IgD-negative memory B cell (primary cell): ENCODE data around the gene DLG3. TPM values are rescaled to one million over a fixed set of nuclear protein-coding genes. Genes with fewer than 3 reads are reported as not detected.
"Not testable (repeated sequence)": the region's sequence is repeated elsewhere in the genome, so short reads cannot be mapped to it uniquely, and the experiment has no call there.

Experiments
- H3K27ac Mint-ChIP-seq, 3 donors: one replicate each; pipeline ENCODE4 v1.8.0; 2020 to 2022; ENCODE audit warnings: mild to moderate bottlenecking in 3 of 3, mixed read lengths in 3 of 3, moderate library complexity in 1 of 3
- H3K27me3 Mint-ChIP-seq: one replicate; pipeline ENCODE4 v1.8.0; 2021; ENCODE audit warnings: mixed read lengths
- H3K36me3 Mint-ChIP-seq: one replicate; pipeline ENCODE4 v1.8.0; 2020; ENCODE audit warnings: mild to moderate bottlenecking, mixed read lengths
- H3K4me1 Mint-ChIP-seq, 3 donors: one replicate each; pipeline ENCODE4 v1.8.0; 2020 to 2022; ENCODE audit warnings: mixed read lengths in 3 of 3, mild to moderate bottlenecking in 1 of 3
- H3K4me3 Mint-ChIP-seq, 4 donors: one replicate each; pipeline ENCODE4 v1.8.0; 2020 to 2022; ENCODE audit warnings: mild to moderate bottlenecking in 4 of 4, mixed read lengths in 4 of 4, moderate library complexity in 3 of 4
- H3K9me3 Mint-ChIP-seq, 3 donors: one replicate each; pipeline ENCODE4 v1.8.0; 2020 to 2021; ENCODE audit warnings: mixed read lengths in 3 of 3, mild to moderate bottlenecking in 1 of 3
- polyA plus RNA-seq: library from polyadenylated mRNA; unstranded; fragments of 300-500 nt; fragmentation: Illumina TruSeq; gene quantifications from one replicate; pipeline ENCODE4 v1.2.3, GENCODE V29; 2021

DLG3 gene
- polyA plus RNA-seq = 1.2 TPM

DNA sequence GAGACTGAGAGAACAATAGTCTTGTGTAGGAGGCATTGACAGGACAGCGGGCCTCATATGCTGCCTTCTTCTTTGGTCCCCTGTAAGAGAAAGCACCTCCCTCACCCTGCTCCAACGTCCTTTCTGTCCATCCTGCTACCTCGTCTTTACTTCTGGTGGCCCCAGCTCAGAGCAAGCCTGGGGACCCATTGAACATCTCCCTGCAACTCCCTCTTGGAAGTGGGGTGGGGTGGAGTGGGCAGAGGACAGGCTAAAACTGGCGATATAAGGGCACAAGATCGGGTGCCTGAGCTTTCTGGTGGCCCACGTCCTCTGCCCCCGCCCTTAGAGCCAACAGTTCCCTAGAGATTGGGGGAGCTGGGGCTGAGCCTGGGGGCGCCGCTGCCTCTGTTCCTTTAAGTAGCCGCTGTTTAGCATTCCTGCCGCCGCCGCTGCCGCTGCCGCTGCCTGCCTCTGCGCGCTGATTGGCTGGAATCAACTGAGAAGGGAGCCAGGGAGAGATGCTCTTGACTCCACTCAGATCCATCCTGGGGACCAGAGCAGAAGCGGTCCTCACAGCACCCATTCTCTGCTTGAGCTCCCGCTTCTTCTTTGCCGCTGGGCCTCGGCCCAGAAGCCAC, at the start of gene DLG3:
Gene DLG3 (plus strand): TSS at position 510 of the 620 bp plus-strand sequence. CDS start 367 bp downstream, outside the sequence.
- Mint-ChIP-seq H3K36me3 (peaks cover 6% of the 10 kb centered on the region), H3K27ac (no peak within 1 kb of the TSS), H3K4me3 (peak within 1 kb of the TSS; percentile 12 to 87 (median 78)), H3K27me3 (peaks cover 19% of the 10 kb centered on the region), H3K9me3 (no peaks in the 10 kb centered on the region), H3K4me1 (no peaks in the 10 kb centered on the region)

DNA sequence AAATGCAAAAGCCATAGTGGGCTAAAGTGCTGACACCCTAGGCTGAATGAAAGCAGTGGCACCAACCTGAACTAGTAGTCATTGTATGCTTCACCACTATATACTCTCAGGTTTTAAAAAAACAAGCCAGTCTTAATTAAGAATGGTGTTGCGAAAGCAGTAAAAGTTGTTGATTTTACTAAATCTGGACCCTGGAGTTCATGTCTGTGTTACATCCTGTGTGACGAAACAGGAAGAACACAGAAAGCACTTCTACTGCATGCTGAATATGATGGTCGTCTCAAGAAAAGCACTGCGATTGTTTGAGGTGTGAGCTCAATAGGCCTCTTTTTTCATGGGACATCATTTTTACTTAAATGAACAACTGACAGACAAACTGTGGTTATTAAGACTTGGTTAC, 45.7 kb upstream of the DLG3 start:
- Mint-ChIP-seq H3K27ac (peak overlapping the region in 1 of 3 donors; percentile 48), H3K9me3 (no peaks in the 10 kb centered on the region), H3K36me3 (no peaks in the 10 kb centered on the region), H3K27me3 (peaks cover 4% of the 10 kb centered on the region), H3K4me3 (no peak overlapping the region), H3K4me1 (peaks cover 0 to 2% (median 0%) of the 10 kb centered on the region in 3 donors)

DNA sequence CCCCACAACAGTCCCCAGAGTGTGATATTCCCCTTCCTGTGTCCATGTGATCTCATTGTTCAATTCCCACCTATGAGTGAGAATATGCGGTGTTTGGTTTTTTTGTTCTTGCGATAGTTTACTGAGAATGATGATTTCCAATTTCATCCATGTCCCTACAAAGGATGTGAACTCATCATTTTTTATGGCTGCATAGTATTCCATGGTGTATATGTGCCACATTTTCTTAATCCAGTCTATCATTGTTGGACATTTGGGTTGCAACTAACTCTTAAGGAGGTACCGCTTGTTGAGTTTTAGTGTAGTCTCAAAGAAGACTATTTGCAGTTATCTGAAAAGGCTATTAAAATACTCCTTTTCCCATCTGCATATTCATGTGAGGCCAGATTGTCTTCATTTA, 44.5 kb upstream of the DLG3 start:
- H3K27ac Mint-ChIP-seq = peak overlapping the region in 1 of 3 donors; percentile 7
- not testable (repeated sequence) for H3K36me3 Mint-ChIP-seq, H3K4me1 Mint-ChIP-seq, H3K9me3 Mint-ChIP-seq, H3K27me3 Mint-ChIP-seq, H3K4me3 Mint-ChIP-seq

DNA sequence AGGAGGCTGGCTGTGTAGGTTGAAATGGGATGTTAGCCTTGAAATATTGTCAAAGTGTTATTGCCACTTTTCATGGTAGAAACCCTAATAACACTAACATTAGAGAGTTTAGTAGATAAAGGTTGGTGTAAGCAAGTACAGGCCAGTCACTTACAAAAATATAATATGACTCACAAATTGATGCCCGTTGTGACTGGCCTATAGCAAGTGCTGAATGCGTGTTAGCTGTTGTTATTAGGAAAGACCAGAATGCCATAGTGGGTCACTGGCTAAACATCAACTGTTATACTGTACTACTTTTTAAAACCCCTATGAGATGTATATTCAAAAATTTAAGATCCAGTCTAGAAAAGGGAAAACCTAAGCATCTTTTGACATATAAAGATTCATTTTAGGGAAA, 41.9 kb upstream of the DLG3 start:
- no peak overlapping the region for H3K27ac Mint-ChIP-seq
- no peaks in the 10 kb centered on the region for H3K27me3 Mint-ChIP-seq
- H3K4me3 Mint-ChIP-seq = no peak overlapping the region
- H3K36me3 Mint-ChIP-seq = no peaks in the 10 kb centered on the region
- peaks cover 0 to 2% (median 0%) of the 10 kb centered on the region in 3 donors for H3K4me1 Mint-ChIP-seq
- H3K9me3 Mint-ChIP-seq = no peaks in the 10 kb centered on the region

DNA sequence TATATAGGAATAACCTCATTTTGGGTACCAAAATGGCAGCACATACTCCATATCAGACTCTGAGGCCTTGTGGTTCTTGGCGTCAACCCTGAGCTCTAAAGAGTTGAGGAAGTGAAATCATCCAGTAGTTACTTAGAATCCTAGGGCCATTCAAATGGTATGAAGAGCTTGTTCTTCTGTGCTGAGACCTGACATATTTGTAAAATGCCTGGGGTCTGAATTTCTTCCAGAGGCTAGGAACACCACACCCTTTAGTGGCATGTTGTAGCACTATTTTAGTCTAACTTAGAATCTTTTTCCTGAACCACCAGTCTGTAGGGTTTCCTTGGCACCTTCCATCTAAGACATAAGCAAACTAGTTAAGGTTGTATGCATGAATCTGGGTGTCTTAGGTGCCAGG, 39.6 kb upstream of the DLG3 start:
- Mint-ChIP-seq H3K36me3 (no peaks in the 10 kb centered on the region), H3K27me3 (peaks cover 2% of the 10 kb centered on the region), H3K4me3 (no peak overlapping the region), H3K4me1 (no peaks in the 10 kb centered on the region), H3K9me3 (no peaks in the 10 kb centered on the region), H3K27ac (no peak overlapping the region)

DNA sequence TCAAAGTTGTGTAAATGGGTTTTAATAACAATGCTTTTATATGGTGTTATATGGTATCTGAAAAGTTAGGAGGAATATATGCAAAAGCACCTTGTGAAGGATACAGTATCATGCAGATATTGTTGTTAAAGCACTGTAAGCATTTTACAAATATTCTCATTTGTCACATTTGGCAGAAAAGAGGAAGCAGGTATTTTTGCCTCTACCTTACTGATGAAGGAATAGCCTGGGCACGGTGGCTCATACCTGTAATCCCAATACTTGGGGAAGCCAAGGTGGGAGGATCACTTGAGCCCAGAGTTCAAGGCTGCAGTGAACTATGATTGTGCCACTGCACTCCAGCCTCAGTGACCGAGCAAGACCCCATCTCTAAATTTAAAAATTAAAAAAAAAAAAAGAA, 33.7 kb upstream of the DLG3 start:
- H3K4me3 Mint-ChIP-seq = no peak overlapping the region
- no peaks in the 10 kb centered on the region for H3K36me3 Mint-ChIP-seq
- no peaks in the 10 kb centered on the region for H3K9me3 Mint-ChIP-seq
- peaks cover 0 to 4% (median 0%) of the 10 kb centered on the region in 3 donors for H3K4me1 Mint-ChIP-seq
- H3K27me3 Mint-ChIP-seq = peaks cover 2% of the 10 kb centered on the region
- H3K27ac Mint-ChIP-seq = no peak overlapping the region

DNA sequence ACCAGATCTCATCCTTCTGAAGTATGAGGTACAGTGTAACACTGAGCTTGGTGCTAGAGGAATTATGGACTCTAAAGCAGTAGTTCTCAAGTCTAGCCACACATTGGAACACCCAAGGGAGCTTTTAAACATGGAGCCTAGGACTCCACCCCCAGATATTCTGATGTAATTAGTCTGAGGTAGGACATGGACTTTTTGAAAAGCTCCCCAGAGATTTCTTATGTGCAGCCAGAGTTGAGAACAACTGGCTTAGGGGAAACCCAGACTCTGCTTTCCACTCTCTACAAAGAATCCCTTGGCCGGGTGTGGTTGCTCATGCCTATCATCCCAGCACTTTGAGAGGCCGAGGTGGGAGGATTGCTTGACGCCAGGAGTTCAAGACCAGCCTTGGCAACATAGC, 33.2 kb upstream of the DLG3 start:
- no peaks in the 10 kb centered on the region for H3K9me3 Mint-ChIP-seq

DNA sequence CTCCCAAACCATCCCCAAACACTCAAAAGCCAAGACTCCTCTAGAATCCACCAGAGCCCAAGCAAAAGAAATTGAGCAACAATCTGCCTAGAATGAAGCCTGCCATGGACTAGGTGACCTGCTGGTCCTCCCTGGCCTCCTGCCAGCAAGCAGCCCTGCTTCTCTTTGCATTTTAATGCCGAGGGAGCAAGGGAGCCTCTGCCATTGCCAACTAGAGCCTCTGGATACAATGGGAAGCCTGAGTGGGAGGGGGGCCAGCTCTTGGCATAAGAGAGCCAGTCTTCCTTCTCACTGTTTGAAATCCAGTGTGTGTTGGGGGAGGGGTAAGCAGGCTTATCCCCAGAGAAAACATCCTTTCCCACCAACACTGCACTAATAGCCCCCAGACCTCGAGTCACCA, 23.0 kb upstream of the DLG3 start:
- H3K27ac Mint-ChIP-seq = no peak overlapping the region
- H3K4me1 Mint-ChIP-seq = no peaks in the 10 kb centered on the region
- H3K36me3 Mint-ChIP-seq = peaks cover 1% of the 10 kb centered on the region
- no peaks in the 10 kb centered on the region for H3K27me3 Mint-ChIP-seq
- peak overlapping the region in 1 of 4 donors; percentile 9 for H3K4me3 Mint-ChIP-seq
- no peaks in the 10 kb centered on the region for H3K9me3 Mint-ChIP-seq

More for the DNA sequence above, 33.2 kb upstream of the DLG3 start:
- peak overlapping the region in 1 of 4 donors; percentile 27 for H3K4me3 Mint-ChIP-seq
- H3K36me3 Mint-ChIP-seq = no peaks in the 10 kb centered on the region
- H3K27ac Mint-ChIP-seq = no peak overlapping the region
- peaks cover 0 to 4% (median 0%) of the 10 kb centered on the region in 3 donors for H3K4me1 Mint-ChIP-seq
- H3K27me3 Mint-ChIP-seq = peaks cover 2% of the 10 kb centered on the region

DNA sequence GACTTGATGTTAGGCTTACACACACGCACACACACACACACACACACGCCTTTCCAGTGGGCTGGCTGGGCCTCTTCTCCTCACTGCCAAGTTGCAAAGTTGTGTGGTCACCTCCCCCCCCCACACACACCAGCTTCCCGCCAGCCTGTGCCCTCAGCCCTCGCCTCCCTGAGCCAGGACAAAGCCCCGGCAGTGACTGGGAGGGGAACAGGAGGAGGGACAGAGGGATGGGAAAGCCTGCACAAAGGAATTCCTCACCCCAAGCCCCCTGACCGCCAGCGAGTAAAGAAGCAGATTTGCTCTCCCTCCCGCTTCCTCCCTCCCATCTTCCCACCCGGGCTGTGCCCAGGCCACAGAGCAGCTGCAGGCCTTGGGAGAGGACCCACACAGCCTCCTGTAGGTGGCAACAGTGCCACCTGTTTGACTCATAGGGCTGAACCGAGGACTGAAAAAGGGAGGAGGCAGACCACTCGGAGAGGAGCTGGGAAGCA, 21.7 kb upstream of the DLG3 start, which contains the start of gene GDPD2:
Gene GDPD2 (plus strand): TSS at position 464 of the 491 bp plus-strand sequence. CDS start 1,671 bp downstream, outside the sequence.
- Mint-ChIP-seq H3K4me1 (no peaks in the 10 kb centered on the region), H3K9me3 (no peaks in the 10 kb centered on the region), H3K27me3 (no peaks in the 10 kb centered on the region), H3K4me3 (no peak within 1 kb of the TSS), H3K27ac (no peak within 1 kb of the TSS), H3K36me3 (peaks cover 1% of the 10 kb centered on the region)

DNA sequence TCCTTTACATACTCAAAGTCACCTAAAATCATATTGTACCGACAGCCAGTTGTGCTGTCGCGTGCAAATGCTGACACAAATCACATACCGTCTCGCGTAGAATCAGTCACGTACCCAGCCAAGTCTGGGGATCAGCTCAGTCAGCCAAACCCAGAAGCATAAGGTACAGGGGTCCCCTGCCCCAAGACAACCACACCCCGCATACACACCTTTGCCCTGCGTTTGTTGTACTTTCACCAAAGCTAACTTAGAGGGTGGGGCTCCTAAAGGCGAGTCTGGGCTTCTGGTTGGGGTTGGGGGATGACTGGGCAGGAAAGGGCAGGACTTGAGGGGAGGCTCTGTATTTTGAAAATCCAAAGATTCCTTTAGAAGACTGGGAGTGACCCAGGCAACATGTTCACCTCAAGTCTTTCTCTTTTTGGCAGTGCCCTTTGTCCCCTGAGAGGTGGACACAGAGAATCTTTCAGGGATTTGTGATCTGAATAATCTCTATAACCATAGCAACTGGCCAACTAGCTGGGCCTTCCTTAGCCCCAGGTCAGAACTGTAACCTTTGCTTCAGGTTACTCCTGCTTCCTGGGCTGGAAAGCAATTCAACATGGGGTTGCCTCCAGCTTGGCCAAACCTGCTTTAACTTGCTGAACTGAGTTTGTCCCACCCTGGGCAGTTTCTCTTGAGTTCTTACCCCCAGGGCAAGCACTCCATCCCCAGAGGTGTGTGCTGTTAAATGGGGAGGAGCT, 20.5 kb upstream of the DLG3 start:
- no peaks in the 10 kb centered on the region for H3K27me3 Mint-ChIP-seq
- no peak overlapping the region for H3K27ac Mint-ChIP-seq
- H3K36me3 Mint-ChIP-seq = peaks cover 1% of the 10 kb centered on the region
- no peaks in the 10 kb centered on the region for H3K4me1 Mint-ChIP-seq
- no peak overlapping the region for H3K4me3 Mint-ChIP-seq
- no peaks in the 10 kb centered on the region for H3K9me3 Mint-ChIP-seq

DNA sequence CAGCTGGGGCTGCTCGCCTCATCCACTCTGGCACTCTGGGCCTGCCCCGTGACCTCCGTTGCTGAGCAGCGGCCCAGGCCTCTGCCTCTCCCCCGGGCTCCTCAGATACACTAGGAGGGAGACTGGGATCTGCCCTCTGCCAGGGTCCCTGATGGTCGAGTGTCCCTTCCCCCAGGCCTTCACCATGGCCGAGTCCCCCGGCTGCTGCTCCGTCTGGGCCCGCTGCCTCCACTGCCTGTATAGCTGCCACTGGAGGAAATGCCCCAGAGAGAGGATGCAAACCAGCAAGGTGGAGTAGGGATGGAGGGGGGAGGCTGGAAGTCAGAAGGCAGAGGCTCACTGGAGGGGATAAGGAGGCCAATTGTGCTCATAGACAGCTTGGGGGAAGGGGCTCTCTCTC, 19.8 kb upstream of the DLG3 start:
- Mint-ChIP-seq H3K4me3 (no peak overlapping the region), H3K4me1 (no peaks in the 10 kb centered on the region), H3K27me3 (no peaks in the 10 kb centered on the region), H3K36me3 (peaks cover 1% of the 10 kb centered on the region), H3K27ac (no peak overlapping the region), H3K9me3 (no peaks in the 10 kb centered on the region)

DNA sequence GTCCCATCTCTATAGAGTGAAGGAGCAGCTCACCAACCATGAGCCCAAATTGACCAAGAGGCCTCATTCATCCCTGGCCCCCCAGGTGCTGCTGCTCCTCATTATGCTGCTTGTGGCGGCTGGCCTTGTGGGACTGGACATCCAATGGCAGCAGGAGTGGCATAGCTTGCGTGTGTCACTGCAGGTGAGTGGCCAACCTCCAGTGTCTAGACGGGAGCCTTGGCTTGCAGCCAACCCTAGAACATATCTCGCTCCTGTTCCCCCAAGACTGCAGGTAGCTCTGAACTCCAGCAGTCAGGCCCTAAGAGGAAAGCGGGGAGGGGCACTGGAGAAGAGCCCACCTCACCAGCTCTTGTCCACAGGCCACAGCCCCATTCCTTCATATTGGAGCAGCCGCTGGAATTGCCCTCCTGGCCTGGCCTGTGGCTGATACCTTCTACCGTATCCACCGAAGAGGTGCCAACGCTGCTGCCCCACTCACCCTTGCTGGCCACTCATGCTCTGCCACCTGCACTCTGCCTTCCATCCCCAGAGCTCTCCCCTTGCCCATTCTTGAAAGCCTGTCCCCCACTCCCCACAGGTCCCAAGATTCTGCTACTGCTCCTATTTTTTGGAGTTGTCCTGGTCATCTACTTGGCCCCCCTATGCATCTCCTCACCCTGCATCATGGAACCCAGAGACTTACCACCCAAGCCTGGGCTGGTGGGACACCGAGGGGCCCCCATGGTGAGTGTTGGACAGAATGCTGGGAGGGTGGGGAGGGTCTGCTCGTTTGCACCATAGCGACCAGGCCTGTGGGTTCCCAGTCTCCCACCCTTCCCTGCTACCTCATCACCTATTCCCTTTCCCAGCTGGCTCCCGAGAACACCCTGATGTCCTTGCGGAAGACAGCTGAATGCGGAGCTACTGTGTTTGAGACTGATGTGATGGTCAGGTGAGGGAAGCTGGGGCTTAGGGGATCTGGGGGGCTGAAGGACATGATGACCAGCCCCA, 18.1 kb upstream of the DLG3 start:
- Mint-ChIP-seq H3K36me3 (no peaks in the 10 kb centered on the region), H3K9me3 (no peaks in the 10 kb centered on the region), H3K4me3 (no peak overlapping the region), H3K4me1 (no peaks in the 10 kb centered on the region), H3K27ac (no peak overlapping the region), H3K27me3 (no peaks in the 10 kb centered on the region)

DNA sequence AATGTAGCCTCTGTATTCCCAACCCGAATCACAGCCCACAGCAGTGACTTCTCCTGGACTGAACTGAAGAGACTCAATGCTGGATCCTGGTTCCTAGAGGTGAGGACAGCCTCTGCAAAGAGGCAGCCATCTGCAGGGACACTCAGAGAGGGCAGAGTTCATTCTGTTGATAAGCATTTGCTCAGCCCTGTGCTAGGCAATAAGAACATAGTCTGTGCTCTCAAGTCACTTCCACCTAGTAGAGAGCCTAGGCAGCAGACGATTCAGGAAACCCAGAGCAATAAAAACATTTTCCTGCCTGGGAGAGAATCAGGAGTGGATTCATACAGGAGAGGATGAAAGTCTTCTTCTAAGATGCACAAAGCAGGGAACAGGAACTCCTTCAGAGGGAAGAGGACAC, 17.3 kb upstream of the DLG3 start:
- Mint-ChIP-seq H3K9me3 (no peaks in the 10 kb centered on the region), H3K4me1 (no peaks in the 10 kb centered on the region), H3K27me3 (no peaks in the 10 kb centered on the region), H3K27ac (no peak overlapping the region), H3K36me3 (no peaks in the 10 kb centered on the region), H3K4me3 (peak overlapping the region in 1 of 4 donors; percentile 44)

DNA sequence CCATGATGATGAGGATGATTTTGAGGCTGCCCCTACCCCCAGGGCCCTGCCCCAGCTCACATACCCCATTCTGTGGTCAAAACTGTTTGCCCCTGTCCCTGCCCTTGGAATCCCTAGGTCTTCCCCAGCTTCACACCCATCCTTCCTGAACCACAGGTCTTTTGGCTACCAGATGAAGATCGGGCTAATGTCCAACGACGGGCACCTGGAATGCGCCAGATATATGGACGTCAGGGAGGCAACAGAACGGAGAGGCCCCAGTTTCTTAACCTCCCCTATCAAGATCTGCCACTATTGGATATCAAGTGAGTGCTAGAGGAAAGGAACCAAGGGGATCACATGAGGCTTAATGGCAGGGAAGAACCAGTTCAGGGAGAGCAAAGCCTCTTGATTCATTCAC, 14.9 kb upstream of the DLG3 start:
- Mint-ChIP-seq H3K36me3 (no peaks in the 10 kb centered on the region), H3K4me3 (peak overlapping the region in 1 of 4 donors; percentile 11), H3K9me3 (no peaks in the 10 kb centered on the region), H3K27me3 (peaks cover 2% of the 10 kb centered on the region), H3K4me1 (peaks cover 0 to 6% (median 4%) of the 10 kb centered on the region in 3 donors), H3K27ac (no peak overlapping the region)
